Stimulated activated CD8-positive, alpha-beta memory T cell treated with anti-CD3 and anti-CD28 coated beads, Interleukin-7, amount 100 ng/mL, for 24 hours (primary cell): Measurements from ENCODE around the gene PTCH2.
A peak's percentile ranks its signal among the peaks of the same experiment; 100 is the strongest.
"Not testable (repeated sequence)": the region's sequence is repeated elsewhere in the genome, so short reads cannot be mapped to it uniquely, and the experiment has no call there.

Experiments
- DNase-seq: peaks from one replicate; pipeline ENCODE4 v3.0.0-alpha.2; 2020; ENCODE audit warnings: low read depth

The PTCH2 gene

GRCh38 chr1:44819196-44819607, 23.9 kb downstream of the PTCH2 start:
- no peak for DNase-seq

- no peak for DNase-seq
These were observed 25.1 kb downstream of the PTCH2 start for GRCh38 chr1:44817771-44818495.

GRCh38 chr1:44817307-44817706, 25.7 kb downstream of the PTCH2 start:
- no peak for DNase-seq

GRCh38 chr1:44815926-44816325, 27.1 kb downstream of the PTCH2 start:
- DNase-seq = not testable (repeated sequence)

GRCh38 chr1:44812822-44813543, 30.1 kb downstream of the PTCH2 start:
- DNase-seq = no peak

GRCh38 chr1:44811234-44811633, 31.8 kb downstream of the PTCH2 start:
- DNase-seq = no peak

GRCh38 chr1:44810762-44811105, 32.3 kb downstream of the PTCH2 start:
- DNase-seq = not testable (repeated sequence)

- DNase-seq = no peak
These were observed 32.8 kb downstream of the PTCH2 start for GRCh38 chr1:44810101-44810761.

DNA sequence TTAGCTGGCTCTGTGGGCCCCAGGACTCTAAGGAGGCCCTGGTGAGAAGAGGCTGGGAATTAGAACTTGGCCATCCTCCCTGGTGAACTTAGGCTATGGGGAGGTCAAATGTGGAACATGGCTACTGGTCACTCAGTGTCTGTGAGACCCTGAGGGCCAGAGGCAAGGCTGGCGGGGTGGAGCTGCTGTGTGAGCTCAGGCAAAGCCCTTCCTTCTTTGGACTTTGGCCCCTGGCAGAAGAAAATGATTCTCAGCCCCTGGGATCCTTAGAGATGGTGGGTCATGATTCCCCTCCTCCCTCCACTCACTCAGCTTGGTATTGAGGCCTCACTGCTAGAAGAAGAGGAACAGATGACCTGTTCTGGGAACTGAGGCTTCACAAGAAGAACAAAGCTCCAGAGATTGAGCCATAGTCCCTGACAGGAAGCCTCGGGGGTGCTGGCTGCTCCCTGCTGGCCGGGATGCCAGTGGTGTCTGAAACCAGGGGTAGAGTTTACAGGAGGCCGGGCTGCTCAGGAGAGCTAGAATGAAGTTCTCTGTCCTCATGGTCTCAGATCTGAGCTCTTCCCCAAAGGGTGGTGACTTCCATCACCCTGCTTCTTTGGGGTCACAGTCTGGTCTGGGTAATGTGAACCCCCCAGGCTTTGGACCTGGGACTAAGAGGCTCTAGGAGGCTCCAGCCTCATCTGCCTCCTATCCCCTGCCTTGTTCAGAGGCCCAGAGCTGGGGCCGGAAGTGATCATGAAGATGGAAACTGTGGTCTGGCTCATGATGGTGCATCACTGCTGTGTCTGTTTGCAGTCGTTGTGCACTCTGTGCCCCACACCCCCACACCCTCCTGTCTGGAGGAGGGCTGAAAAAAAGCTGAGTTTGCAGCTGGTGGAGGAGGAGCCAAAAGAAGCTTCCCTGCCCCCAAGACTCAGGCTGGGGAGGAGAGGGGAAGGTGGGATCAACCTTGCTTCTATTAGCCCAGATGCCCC, 33.8 kb downstream of the PTCH2 start:
- DNase-seq = peak; percentile 68

- DNase-seq = no peak
These were observed 34.8 kb downstream of the PTCH2 start, which contains the start of gene BTBD19 for GRCh38 chr1:44808063-44808937. TSS of gene BTBD19 (plus strand) at chr1:44808523. CDS start at chr1:44808821, 298 bp downstream.

DNA sequence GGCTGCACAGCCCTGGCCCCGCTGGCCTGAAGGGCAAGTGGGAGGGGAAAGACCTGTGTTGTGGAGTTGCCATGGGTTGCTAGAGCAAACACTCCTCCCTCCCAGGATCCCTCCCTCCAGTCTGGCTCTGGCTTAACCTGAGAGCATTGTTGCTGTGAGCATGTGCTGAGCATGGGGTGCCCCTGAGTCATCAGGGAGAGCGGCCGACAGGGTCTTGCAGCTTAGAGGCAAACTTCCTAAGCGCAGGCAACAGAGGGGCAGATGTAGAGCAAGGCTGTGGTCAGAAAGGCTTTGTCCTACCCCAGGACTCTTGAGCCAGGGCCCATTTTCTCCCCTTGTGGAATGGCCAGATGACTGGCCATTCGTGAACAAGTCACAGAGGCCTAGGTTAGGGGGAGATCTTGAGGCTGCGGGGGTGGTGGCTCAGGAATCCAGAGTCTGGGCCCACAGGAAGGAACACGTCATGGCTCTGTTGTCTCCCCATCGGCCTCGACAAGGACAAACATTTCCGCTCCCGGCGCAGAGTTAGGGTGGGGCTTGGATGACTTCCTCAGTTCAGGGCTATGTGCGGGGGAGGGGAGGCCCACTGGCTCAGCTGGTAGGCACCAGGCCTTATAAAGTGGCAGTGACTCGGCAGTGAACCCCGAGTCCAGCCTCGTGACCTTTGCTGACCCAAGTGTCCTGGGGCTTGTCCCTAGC, 35.5 kb downstream of the PTCH2 start:
- peak; percentile 75 for DNase-seq

DNA sequence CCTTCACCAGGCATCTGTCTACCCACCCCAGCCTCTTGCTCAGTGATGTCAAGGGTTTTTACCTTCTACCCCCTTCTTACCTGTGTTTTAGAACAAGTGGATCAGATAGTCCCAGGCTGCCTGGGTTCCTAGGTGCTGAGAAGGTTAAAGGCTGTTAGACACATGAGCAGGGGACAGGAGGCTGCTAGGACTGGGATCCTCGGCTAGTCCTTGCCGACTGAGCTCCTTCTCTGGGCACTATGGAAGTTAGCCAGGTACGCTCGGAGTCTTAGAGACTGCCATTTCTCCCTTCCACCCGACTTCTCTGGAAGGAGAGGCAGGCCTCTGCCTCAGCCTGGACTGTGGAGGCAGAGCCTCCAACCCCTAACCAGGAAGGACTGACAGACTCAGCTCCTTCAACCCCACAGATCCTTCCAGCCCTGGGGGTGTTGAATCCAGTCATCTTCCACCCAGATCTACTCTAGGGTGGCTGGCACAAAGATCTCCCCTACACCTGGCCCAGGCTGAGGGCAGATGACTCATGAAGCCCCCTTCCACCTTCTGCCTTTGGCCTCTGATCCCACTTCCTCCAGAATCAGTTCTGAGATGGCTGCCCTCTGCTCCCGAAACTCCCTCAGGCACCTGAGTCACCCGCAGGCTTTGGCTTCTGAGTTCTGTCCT, 36.2 kb downstream of the PTCH2 start, which contains the start of gene DYNLT4:
DYNLT4 (minus strand) TSS at position 648 of the 660 bp plus-strand sequence. CDS start 683 bp downstream, outside the sequence.
- DNase-seq = no peak

- DNase-seq = no peak
These were observed 36.9 kb downstream of the PTCH2 start for GRCh38 chr1:44806025-44806703.

- DNase-seq = no peak
These were observed 37.6 kb downstream of the PTCH2 start for GRCh38 chr1:44805311-44806024.

DNA sequence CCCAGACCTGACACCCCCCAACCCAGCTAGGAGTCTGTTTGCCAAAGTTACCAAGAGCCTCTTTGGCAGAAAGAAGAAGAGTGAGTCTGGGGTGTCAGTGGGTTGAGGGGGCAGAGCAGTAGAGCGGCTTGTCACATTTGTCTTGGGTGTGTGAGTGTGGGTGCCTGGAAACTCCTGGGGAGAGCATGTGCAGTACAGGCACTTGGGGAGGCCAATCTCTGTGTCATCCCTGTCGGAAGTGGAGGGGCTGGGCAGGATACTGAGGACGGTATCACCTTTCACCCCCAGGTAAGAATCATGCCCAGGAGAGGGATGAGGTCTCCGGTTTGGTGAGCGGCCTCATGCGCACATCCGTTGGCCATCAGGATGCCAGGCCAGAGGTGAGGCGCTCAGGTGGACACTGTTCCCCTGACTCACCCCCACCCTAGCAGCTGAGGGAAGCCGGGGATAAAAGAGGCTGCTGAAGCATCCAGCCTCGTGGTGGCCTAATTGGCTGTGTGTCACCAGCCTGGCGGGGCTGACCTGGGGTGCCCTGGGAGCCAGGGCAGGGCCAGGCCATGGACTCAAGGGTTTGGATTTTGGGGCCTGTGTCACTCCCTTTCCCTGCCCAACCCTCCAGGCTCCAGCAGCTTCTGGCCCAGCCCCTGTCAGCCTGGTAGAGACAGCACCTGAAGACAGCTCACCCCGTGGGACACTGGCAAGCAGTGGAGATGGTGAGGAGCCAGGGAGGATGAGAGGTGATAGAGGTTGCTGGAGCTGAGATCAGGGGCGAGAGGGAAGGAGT, 39.5 kb downstream of the PTCH2 start:
- DNase-seq = no peak

- DNase-seq = no peak
These were observed 40.1 kb downstream of the PTCH2 start for GRCh38 chr1:44803062-44803311.

DNA sequence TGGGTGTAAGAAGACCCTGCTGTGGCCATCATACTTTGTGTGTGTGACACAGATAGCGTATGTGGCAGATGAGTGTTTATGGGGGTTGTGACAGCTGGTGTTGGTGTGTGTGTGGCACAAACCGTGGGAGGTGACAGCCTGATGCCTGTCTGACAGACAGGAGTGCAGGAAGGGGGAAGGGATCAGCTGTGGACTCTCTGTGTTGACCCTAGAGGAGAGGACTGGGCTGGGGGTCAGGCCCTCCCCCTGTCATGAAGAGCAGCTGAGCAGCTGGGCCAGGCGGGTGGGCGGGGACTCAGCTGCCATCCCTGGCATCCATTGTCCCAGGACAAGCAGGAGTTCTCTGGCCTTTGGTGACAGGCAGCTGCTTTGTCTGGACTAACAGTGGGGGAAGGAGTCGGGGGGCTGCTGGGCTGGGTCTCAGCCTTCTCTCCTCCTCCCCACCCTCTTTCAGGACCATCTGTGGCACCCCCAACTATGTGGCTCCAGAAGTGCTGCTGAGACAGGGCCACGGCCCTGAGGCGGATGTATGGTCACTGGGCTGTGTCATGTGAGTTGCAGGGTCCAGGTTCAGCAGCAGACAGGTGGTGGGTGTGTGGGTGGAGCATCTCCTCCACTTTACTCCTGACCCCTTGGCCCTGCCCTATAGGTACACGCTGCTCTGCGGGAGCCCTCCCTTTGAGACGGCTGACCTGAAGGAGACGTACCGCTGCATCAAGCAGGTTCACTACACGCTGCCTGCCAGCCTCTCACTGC, 40.6 kb downstream of the PTCH2 start:
- no peak for DNase-seq
